ENCODE measurements around the gene MRPL11.

The MRPL11 gene

DNA sequence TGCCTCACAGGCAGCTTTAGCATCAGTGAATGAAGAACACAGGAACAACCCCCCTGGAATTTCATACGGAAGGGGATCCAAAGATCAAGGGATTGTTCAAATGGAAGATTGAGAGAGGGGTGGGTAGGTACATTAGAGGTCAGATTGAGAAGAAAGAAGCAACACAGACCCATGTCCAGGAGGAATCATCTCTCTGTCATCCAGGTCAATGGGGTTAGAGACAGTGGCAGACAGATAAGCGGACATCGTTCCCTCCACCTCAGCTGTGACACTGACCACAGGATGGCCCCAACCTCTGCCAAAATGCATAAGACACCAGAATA, 19.7 kb downstream of the MRPL11 start:
- Histone ChIP-seq H3K9me2 (replicated peaks; ENCODE audit: low read depth, low read length) (no peaks in the 10 kb centered on the region), H3K4me1 (ENCODE audit: insufficient read depth, low read length, poor library complexity, severe bottlenecking) (no peaks in the 10 kb centered on the region), H3K36me3 (ENCODE audit: insufficient read depth, low read length) (no peaks in the 10 kb centered on the region; the same call in 1 of the 2 replicates), H4K20me1 (ENCODE audit: insufficient read depth, low read length, poor library complexity, severe bottlenecking) (peaks cover 5% of the 10 kb centered on the region), H3K4me2 (ENCODE audit: low read depth, low read length, poor library complexity, severe bottlenecking) (no peak overlapping the region), H3K9ac (ENCODE audit: low read depth, low read length, poor library complexity, severe bottlenecking) (no peak overlapping the region), H3K27me3 (ENCODE audit: insufficient read depth, low read length, poor library complexity, severe bottlenecking) (no peaks in the 10 kb centered on the region), H3K79me2 (ENCODE audit: insufficient read depth, low read length) (no peaks in the 10 kb centered on the region), H3K4me3 (ENCODE audit: low read length, poor library complexity, severe bottlenecking) (no peak overlapping the region), H3F3A (ENCODE audit: low read depth) (no peaks in the 10 kb centered on the region), H2AFZ (ENCODE audit: low read length) (no peak overlapping the region), H3K9me3 (ENCODE audit: insufficient read depth, low read depth, low read length) (no peaks in the 10 kb centered on the region)
- TF ChIP-seq CTCF (conservative IDR thresholded peaks at IDR 0.05; ENCODE audit: low read length) (no peak), EZH2phosphoT487 (IDR thresholded peaks at IDR 0.05; ENCODE audit: borderline replicate concordance) (no peak)

DNA sequence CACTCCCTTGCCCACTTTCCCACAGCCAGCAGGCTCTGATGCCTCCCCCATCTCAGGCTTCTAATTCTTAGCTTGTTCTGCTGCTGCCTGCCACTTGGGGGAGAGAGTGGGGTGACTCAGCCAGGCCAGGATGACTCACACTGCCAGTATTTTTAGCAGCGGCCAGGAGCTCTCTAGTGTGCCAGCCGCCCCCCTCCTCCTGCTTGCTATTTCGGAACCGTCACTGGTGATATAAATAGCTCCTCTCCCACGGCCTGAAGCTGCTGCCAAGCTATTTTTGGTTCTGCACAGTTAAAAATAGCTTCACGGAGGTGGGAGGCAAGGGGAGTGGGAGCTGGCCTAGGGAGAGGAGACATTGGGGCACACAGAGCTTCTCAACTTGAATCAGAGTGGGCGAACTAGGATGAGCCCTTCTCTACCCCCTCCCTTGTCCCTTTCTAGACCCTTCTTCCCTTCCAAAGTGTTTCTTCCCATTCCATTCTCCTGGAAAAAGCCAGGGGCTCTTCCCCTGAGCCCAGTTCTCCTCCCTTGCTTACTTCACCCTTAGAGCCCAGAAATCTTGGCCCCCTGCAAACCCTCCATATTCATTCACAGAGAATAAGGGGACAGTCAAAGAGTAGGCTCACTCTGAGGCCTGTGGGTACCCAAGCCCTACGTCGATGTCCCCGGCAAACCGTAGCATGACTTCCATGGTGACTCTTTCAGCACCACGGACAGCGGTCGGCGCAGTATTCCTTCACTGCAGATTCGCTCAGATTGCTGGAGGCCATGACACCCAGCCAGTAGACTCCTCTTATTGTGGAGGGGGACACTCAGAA, 20.3 kb downstream of the MRPL11 start:
- no peak for TF ChIP-seq EZH2phosphoT487 (IDR thresholded peaks at IDR 0.05; ENCODE audit: borderline replicate concordance)
- TF ChIP-seq CTCF (conservative IDR thresholded peaks at IDR 0.05; ENCODE audit: low read length): peak; percentile 58
- H3K9me3 ChIP-seq (ENCODE audit: insufficient read depth, low read depth, low read length): no peaks in the 10 kb centered on the region
- H3K9ac ChIP-seq (ENCODE audit: low read depth, low read length, poor library complexity, severe bottlenecking): no peak overlapping the region
- H3F3A ChIP-seq (ENCODE audit: low read depth): no peaks in the 10 kb centered on the region
- no peak overlapping the region for H3K4me3 ChIP-seq (ENCODE audit: low read length, poor library complexity, severe bottlenecking)
- H3K4me1 ChIP-seq (ENCODE audit: insufficient read depth, low read length, poor library complexity, severe bottlenecking): no peaks in the 10 kb centered on the region
- H3K36me3 ChIP-seq (ENCODE audit: insufficient read depth, low read length): no peaks in the 10 kb centered on the region; the same call in 1 of the 2 replicates
- peak overlapping the region; percentile 16 for H3K4me2 ChIP-seq (ENCODE audit: low read depth, low read length, poor library complexity, severe bottlenecking)
- no peaks in the 10 kb centered on the region for H3K9me2 ChIP-seq (replicated peaks; ENCODE audit: low read depth, low read length)
- H3K79me2 ChIP-seq (ENCODE audit: insufficient read depth, low read length): no peaks in the 10 kb centered on the region
- H4K20me1 ChIP-seq (ENCODE audit: insufficient read depth, low read length, poor library complexity, severe bottlenecking): peaks cover 5% of the 10 kb centered on the region
- no peak overlapping the region for H2AFZ ChIP-seq (ENCODE audit: low read length)
- no peaks in the 10 kb centered on the region for H3K27me3 ChIP-seq (ENCODE audit: insufficient read depth, low read length, poor library complexity, severe bottlenecking)

- H3K27me3 ChIP-seq (ENCODE audit: insufficient read depth, low read length, poor library complexity, severe bottlenecking): no peaks in the 10 kb centered on the region
- H3F3A ChIP-seq (ENCODE audit: low read depth): no peaks in the 10 kb centered on the region
- H4K20me1 ChIP-seq (ENCODE audit: insufficient read depth, low read length, poor library complexity, severe bottlenecking): peaks cover 5% of the 10 kb centered on the region
- H3K36me3 ChIP-seq (ENCODE audit: insufficient read depth, low read length): no peaks in the 10 kb centered on the region
- H3K4me2 ChIP-seq (ENCODE audit: low read depth, low read length, poor library complexity, severe bottlenecking): no peak overlapping the region
- H3K9ac ChIP-seq (ENCODE audit: low read depth, low read length, poor library complexity, severe bottlenecking): no peak overlapping the region
- H2AFZ ChIP-seq (ENCODE audit: low read length): no peak overlapping the region
- TF ChIP-seq CTCF (conservative IDR thresholded peaks at IDR 0.05; ENCODE audit: low read length) (no peak), EZH2phosphoT487 (IDR thresholded peaks at IDR 0.05; ENCODE audit: borderline replicate concordance) (no peak)
- H3K9me2 ChIP-seq (replicated peaks; ENCODE audit: low read depth, low read length): no peaks in the 10 kb centered on the region
- no peaks in the 10 kb centered on the region for H3K9me3 ChIP-seq (ENCODE audit: insufficient read depth, low read depth, low read length)
- H3K4me1 ChIP-seq (ENCODE audit: insufficient read depth, low read length, poor library complexity, severe bottlenecking): no peaks in the 10 kb centered on the region
- H3K4me3 ChIP-seq (ENCODE audit: low read length, poor library complexity, severe bottlenecking): no peak overlapping the region
- no peaks in the 10 kb centered on the region for H3K79me2 ChIP-seq (ENCODE audit: insufficient read depth, low read length)
Measured at GRCh38 chr11:66417000-66417399, 21.6 kb downstream of the MRPL11 start.
